ENCODE results near the gene EMD.

- TF ChIP-seq, protein P1, sequence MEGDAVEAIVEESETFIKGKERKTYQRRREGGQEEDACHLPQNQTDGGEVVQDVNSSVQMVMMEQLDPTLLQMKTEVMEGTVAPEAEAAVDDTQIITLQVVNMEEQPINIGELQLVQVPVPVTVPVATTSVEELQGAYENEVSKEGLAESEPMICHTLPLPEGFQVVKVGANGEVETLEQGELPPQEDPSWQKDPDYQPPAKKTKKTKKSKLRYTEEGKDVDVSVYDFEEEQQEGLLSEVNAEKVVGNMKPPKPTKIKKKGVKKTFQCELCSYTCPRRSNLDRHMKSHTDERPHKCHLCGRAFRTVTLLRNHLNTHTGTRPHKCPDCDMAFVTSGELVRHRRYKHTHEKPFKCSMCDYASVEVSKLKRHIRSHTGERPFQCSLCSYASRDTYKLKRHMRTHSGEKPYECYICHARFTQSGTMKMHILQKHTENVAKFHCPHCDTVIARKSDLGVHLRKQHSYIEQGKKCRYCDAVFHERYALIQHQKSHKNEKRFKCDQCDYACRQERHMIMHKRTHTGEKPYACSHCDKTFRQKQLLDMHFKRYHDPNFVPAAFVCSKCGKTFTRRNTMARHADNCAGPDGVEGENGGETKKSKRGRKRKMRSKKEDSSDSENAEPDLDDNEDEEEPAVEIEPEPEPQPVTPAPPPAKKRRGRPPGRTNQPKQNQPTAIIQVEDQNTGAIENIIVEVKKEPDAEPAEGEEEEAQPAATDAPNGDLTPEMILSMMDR (IDR thresholded peaks at IDR 0.05) = no peak
- no peak for TF ChIP-seq EZH2 (IDR thresholded peaks at IDR 0.05)
- no peak for TF ChIP-seq EZH2phosphoT487 (IDR thresholded peaks at IDR 0.05)
These were observed 23.3 kb upstream of the EMD start for GRCh38 chrX:154355776-154356140.

Data from neural progenitor cell (in vitro differentiated cells).